GM06990 (cell line): ENCODE measurements around the gene HSD17B11.
"Not testable (repeated sequence)": the region's sequence is repeated elsewhere in the genome, so short reads cannot be mapped to it uniquely, and the experiment has no call there.

ENCODE experiments used
- DNase-seq: peaks from one replicate; pipeline ENCODE4 v3.0.0-alpha.2; 2011; ENCODE audit not compliant: insufficient read length; ENCODE audit errors: extremely low read depth
- H3K27me3 ChIP-seq: replicated peaks from 2 replicates; pipeline ENCODE4 v1.6.0; 2011; ENCODE audit warnings: low read length; ENCODE audit not compliant: control insufficient read depth, insufficient read depth
- H3K36me3 ChIP-seq: 2 replicates; pipeline ENCODE4 v1.5.1; 2011; ENCODE audit warnings: low read length; ENCODE audit not compliant: control insufficient read depth, insufficient read depth
- H3K4me3 ChIP-seq: replicated peaks from 2 replicates; pipeline ENCODE4 v1.5.1; 2011; ENCODE audit warnings: low read depth, mild to moderate bottlenecking, control low read depth, low read length
- CTCF ChIP-seq: IDR thresholded peaks from 2 replicates; pipeline ENCODE4 v1.5.1; 2011; ENCODE audit warnings: low read length, control low read depth, mild to moderate bottlenecking, inconsistent platforms; ENCODE audit not compliant: insufficient read depth, poor library complexity, severe bottlenecking

HSD17B11 gene

DNA sequence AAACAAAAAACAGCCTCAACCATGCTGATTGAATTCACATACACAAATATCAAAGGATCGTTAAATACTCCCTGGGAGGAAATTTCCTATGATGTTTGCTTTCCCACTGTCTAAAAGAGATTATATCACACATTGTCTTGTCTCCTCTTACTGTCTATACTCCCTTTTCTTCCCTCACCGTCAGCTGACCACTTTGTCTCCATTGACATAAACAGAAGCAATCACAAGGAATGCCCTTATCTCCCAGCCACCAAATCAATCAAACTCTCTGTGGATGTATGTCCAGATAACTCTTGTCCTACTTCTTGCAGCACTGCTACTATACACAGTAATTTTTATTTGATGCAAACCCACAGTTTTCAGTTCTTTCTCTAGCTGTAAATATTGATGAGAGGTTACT is 19.2 kb upstream of the HSD17B11 start:
- no peaks in the 10 kb centered on the region for H3K27me3 ChIP-seq
- no peak for TF ChIP-seq CTCF

DNA sequence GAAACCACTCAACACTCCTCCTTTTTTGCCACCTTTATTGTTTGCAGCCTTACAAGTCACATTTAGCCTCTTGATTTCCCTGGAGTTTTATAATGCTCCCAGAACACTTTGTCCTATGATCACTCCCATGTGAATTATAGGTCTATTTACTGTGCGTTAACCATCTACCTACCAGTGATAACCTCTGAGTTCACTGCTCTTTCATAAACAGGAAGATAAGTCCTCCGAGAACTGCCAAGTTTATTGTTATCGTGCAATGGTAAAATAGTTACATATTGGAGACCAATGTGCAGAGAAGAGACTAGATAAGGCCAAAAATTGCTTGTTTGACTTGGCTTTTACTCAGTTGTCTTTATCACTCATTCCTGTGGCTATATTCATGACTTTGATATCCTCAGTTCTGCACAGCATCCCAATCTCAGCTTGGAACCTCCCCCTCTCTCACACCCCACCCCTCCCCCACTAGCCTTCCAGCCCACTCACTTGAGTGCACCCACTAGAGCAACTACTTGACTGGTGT is 18.5 kb upstream of the HSD17B11 start:
- Histone ChIP-seq H3K4me3 (no peak overlapping the region), H3K27me3 (no peaks in the 10 kb centered on the region), H3K36me3 (no peaks in the 10 kb centered on the region)
- no peak for TF ChIP-seq CTCF
- no peak for DNase-seq

More for the DNA sequence above, 19.2 kb upstream of the HSD17B11 start:
- no peak for DNase-seq
- Histone ChIP-seq H3K4me3 (no peak overlapping the region), H3K36me3 (no peaks in the 10 kb centered on the region)

GRCh38 chr4:87406902-87407301 is 15.9 kb upstream of the HSD17B11 start:
- H3K36me3 ChIP-seq, H3K4me3 ChIP-seq, H3K27me3 ChIP-seq, DNase-seq: not testable (repeated sequence)

GRCh38 chr4:87406462-87406861 is 15.5 kb upstream of the HSD17B11 start:
- H3K36me3 ChIP-seq: no peaks in the 10 kb centered on the region
- H3K4me3 ChIP-seq: no peak overlapping the region
- no peak for DNase-seq
- H3K27me3 ChIP-seq: no peaks in the 10 kb centered on the region
- no peak for TF ChIP-seq CTCF

DNA sequence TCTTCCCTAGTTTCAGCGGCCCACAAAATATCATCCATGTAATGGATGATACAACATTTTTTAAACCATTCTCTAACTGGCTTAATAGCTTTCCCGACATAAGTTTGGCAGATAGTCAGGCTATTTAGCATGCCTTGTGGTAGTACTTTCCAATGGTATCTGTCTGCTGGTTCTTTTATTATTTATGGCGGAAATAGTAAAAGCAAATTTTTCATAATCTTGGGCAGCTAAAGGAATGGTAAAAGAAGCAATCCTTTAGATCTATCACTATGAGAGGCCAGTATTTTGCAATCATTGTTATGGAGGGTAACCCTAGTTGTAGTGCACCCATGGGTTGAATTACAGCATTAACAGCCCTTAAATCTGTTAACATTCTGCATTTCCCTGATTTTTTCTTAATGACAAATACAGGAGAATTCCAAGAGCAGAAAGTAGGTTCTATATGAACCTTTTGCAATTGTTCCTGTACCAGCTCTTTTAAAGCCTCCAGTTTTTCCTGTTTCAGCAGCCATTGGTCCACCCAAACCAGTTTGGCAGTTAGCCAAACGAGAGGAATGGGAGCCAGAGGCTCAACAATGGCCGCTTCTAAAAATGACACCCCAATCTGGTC is 14.3 kb upstream of the HSD17B11 start:
- DNase-seq: no peak
- TF ChIP-seq CTCF: no peak
- no peaks in the 10 kb centered on the region for H3K36me3 ChIP-seq
- no peak overlapping the region for H3K4me3 ChIP-seq
- H3K27me3 ChIP-seq: no peaks in the 10 kb centered on the region

- DNase-seq, H3K27me3 ChIP-seq, H3K36me3 ChIP-seq, H3K4me3 ChIP-seq: not testable (repeated sequence)
Measured at GRCh38 chr4:87403732-87404131, 12.7 kb upstream of the HSD17B11 start.

GRCh38 chr4:87399954-87400353 is 9.0 kb upstream of the HSD17B11 start:
- no peaks in the 10 kb centered on the region for H3K36me3 ChIP-seq

More at GRCh38 chr4:87399954-87400353, 9.0 kb upstream of the HSD17B11 start:
- no peak for DNase-seq
- Histone ChIP-seq H3K27me3 (no peaks in the 10 kb centered on the region), H3K4me3 (no peak overlapping the region)
- no peak for TF ChIP-seq CTCF
